WTC11 (cell line): ENCODE results near the gene ENTPD8. TPM values are rescaled to one million over a fixed set of nuclear protein-coding genes. Genes with fewer than 3 reads are reported as not detected.

Source experiments
- ATAC-seq: fragments of 200-7000 bp; cut with Tn5 transposase; 2 replicates; pipeline ENCODE4 v1.10.0; 2021; ENCODE audit warnings: mild to moderate bottlenecking, moderate library complexity
- CTCF ChIA-PET: fragments of 300-600 bp; sonication (Branson Sonifier 250); formaldehyde crosslinking; loops from one replicate; lab custom pipeline; 2021; ENCODE audit warnings: antibody characterized with exemption; lab: Charles Lee
- POLR2A ChIA-PET: fragments of 350-600 bp; sonication (Branson Sonifier 250); formaldehyde crosslinking; loops from one replicate; lab custom pipeline; 2021; ENCODE audit warnings: antibody characterized with exemption; lab: Charles Lee
- DNase-seq: peaks from one replicate; pipeline ENCODE4 v3.0.0; 2021; ENCODE audit warnings: low spot score
- H3K27ac Mint-ChIP-seq: 2 replicates; pipeline ENCODE4 v1.8.0; 2021; ENCODE audit warnings: mixed read lengths
- H3K27me3 Mint-ChIP-seq: 2 replicates; pipeline ENCODE4 v1.8.0; 2021; ENCODE audit warnings: low read depth, mild to moderate bottlenecking, moderate library complexity, mixed read lengths
- H3K36me3 Mint-ChIP-seq: 2 replicates; pipeline ENCODE4 v1.8.0; 2021; ENCODE audit warnings: mixed read lengths
- H3K4me1 Mint-ChIP-seq: 2 replicates; pipeline ENCODE4 v1.8.0; 2022; ENCODE audit warnings: mixed read lengths
- H3K4me3 Mint-ChIP-seq: 2 replicates; pipeline ENCODE4 v1.8.0; 2021; ENCODE audit warnings: mild to moderate bottlenecking, moderate library complexity, mixed read lengths
- H3K9me3 Mint-ChIP-seq: 2 replicates; pipeline ENCODE4 v1.8.0; 2021; ENCODE audit warnings: mixed read lengths
- CBFB ChIP-seq: sonication (generic); formaldehyde crosslinking; IDR thresholded peaks from 2 replicates; pipeline ENCODE4 v1.8.1; 2022; ENCODE audit warnings: mild to moderate bottlenecking, low read depth, missing genetic modification reagents
- CREB1 ChIP-seq: sonication (generic); formaldehyde crosslinking; IDR thresholded peaks from 2 replicates; pipeline ENCODE4 v1.8.0; 2023; ENCODE audit warnings: mild to moderate bottlenecking, missing genetic modification reagents
- ELF4 ChIP-seq: sonication (generic); formaldehyde crosslinking; IDR thresholded peaks from 2 replicates; pipeline ENCODE4 v1.8.1; 2022; ENCODE audit warnings: low read depth, mild to moderate bottlenecking, moderate library complexity, missing genetic modification reagents
- EMX1 ChIP-seq: fragments of 250-450 bp; sonication (Bioruptor Pico); IDR thresholded peaks from 2 replicates; pipeline ENCODE4 v1.8.0; 2021; ENCODE audit warnings: mild to moderate bottlenecking
- ESRRA ChIP-seq: sonication (generic); formaldehyde crosslinking; IDR thresholded peaks from 2 replicates; pipeline ENCODE4 v1.8.1; 2022; ENCODE audit warnings: mild to moderate bottlenecking, missing genetic modification reagents, borderline replicate concordance
- JAZF1 ChIP-seq: fragments of 250-450 bp; sonication (Bioruptor Pico); IDR thresholded peaks from 2 replicates; pipeline ENCODE4 v1.9.0; 2021; ENCODE audit warnings: moderate library complexity, mild to moderate bottlenecking, inconsistent platforms
- NFATC4 ChIP-seq: fragments of 250-450 bp; sonication (Bioruptor Pico); IDR thresholded peaks from 2 replicates; pipeline ENCODE4 v1.9.0; 2021; ENCODE audit warnings: mild to moderate bottlenecking
- NFE2L1 ChIP-seq: sonication (generic); formaldehyde crosslinking; IDR thresholded peaks from 2 replicates; pipeline ENCODE4 v1.8.1; 2023; ENCODE audit warnings: missing genetic modification reagents
- NR3C1 ChIP-seq: sonication (generic); formaldehyde crosslinking; conservative IDR thresholded peaks from 2 replicates; pipeline ENCODE4 v1.8.1; 2023; ENCODE audit warnings: low read depth, mild to moderate bottlenecking, missing genetic modification reagents
- TEAD1 ChIP-seq: sonication (generic); formaldehyde crosslinking; IDR thresholded peaks from 2 replicates; pipeline ENCODE4 v1.8.0; 2022; ENCODE audit warnings: mild to moderate bottlenecking, missing genetic modification reagents
- ZNF121 ChIP-seq: sonication (generic); formaldehyde crosslinking; IDR thresholded peaks from 2 replicates; pipeline ENCODE4 v1.8.0; 2023; ENCODE audit warnings: missing genetic modification reagents
- ZNF219 ChIP-seq: sonication (generic); formaldehyde crosslinking; IDR thresholded peaks from 2 replicates; pipeline ENCODE4 v1.8.0; 2023; ENCODE audit warnings: missing genetic modification reagents, mild to moderate bottlenecking, borderline replicate concordance
- ZNF317 ChIP-seq: sonication (generic); formaldehyde crosslinking; IDR thresholded peaks from 2 replicates; pipeline ENCODE4 v1.8.1; 2023; ENCODE audit warnings: low read depth, mild to moderate bottlenecking, moderate library complexity, missing genetic modification reagents, borderline replicate concordance
- ZNF671 ChIP-seq: fragments of 250-450 bp; sonication (Bioruptor Pico); IDR thresholded peaks from 2 replicates; pipeline ENCODE4 v1.8.0; 2021; ENCODE audit warnings: mild to moderate bottlenecking
- total RNA-seq: library from RNA; stranded (reverse); gene quantifications from 3 replicates; pipeline ENCODE4 v1.2.3, GENCODE V29; 2021
- TF ChIP-seq, protein P1 (sequence below): sonication (generic); formaldehyde crosslinking; IDR thresholded peaks from 2 replicates; pipeline ENCODE4 v1.8.0; 2022; ENCODE audit warnings: mild to moderate bottlenecking, missing genetic modification reagents
- TF ChIP-seq, protein P2 (sequence below): sonication (generic); formaldehyde crosslinking; IDR thresholded peaks from 2 replicates; pipeline ENCODE4 v1.8.0; 2023; ENCODE audit warnings: mild to moderate bottlenecking, missing genetic modification reagents
- TF ChIP-seq, protein P3 (sequence below): fragments of 250-450 bp; sonication (Bioruptor Pico); IDR thresholded peaks from 2 replicates; pipeline ENCODE4 v1.9.0; 2021; ENCODE audit warnings: mild to moderate bottlenecking
- TF ChIP-seq, protein P4 (sequence below): sonication (generic); formaldehyde crosslinking; IDR thresholded peaks from 2 replicates; pipeline ENCODE4 v1.8.0; 2023; ENCODE audit warnings: missing genetic modification reagents, mild to moderate bottlenecking, borderline replicate concordance
- TF ChIP-seq, protein P5 (sequence below): sonication (generic); formaldehyde crosslinking; IDR thresholded peaks from 2 replicates; pipeline ENCODE4 v1.8.1; 2023; ENCODE audit warnings: mild to moderate bottlenecking, missing genetic modification reagents, moderate library complexity

ENTPD8 gene
- total RNA-seq, 1 experiment from 2014 or later = 2.3 TPM

DNA sequence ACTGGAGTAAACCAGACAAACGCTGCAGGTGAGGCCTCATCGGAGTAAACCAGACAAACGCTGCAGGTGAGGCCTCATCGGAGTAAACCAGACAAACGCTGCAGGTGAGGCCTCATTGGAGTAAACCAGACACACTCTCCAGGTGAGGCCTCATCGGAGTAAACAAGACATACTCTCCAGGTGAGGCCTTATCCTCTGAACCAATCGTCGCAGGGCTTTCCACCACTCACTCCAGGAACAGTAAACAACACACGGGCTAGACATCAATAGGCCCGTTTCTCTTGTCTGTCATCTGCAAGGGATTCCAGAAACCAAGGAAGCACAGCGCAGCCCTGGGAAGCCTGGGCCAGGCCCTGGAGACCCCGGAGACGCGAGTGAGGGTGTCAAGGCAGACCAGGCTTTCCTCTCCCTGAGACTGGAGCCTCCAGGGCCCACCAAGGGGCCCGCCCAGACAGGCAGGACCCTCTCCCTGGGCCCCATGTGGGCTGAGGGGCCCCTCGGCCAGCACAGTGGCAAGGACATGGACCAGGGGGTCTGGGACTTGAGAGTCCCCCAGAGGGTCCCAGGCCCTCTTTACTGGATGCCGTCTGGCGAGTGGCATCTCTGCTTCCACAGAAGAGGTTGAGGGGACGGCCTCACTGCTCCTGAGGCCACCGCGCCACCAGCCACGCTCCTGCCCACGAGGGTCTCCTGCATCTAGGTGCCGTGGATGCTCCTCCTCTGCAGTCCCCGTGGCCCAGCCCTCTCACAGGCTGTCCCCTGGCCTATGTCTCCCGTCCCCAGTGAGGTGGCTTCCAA is 44.4 kb upstream of the ENTPD8 start:
- ATAC-seq = no peak
- Mint-ChIP-seq H3K4me1 (no peaks in the 10 kb centered on the region), H3K27me3 (no peaks in the 10 kb centered on the region), H3K27ac (no peak overlapping the region), H3K4me3 (no peak overlapping the region), H3K9me3 (no peaks in the 10 kb centered on the region), H3K36me3 (no peaks in the 10 kb centered on the region)
- TF ChIP-seq JAZF1 (no peak), ESRRA (CRISPR knock-in tag) (no peak), ZNF219 (CRISPR knock-in tag) (no peak), ELF4 (no peak), ZNF671 (CRISPR knock-in tag) (no peak), TEAD1 (no peak), CBFB (no peak), CREB1 (CRISPR knock-in tag) (no peak), ZNF317 (no peak), NFATC4 (no peak), NR3C1 (CRISPR knock-in tag) (no peak), EMX1 (CRISPR knock-in tag) (no peak), NFE2L1 (CRISPR knock-in tag) (no peak), ZNF121 (CRISPR knock-in tag) (no peak)
- TF ChIP-seq, protein P1, sequence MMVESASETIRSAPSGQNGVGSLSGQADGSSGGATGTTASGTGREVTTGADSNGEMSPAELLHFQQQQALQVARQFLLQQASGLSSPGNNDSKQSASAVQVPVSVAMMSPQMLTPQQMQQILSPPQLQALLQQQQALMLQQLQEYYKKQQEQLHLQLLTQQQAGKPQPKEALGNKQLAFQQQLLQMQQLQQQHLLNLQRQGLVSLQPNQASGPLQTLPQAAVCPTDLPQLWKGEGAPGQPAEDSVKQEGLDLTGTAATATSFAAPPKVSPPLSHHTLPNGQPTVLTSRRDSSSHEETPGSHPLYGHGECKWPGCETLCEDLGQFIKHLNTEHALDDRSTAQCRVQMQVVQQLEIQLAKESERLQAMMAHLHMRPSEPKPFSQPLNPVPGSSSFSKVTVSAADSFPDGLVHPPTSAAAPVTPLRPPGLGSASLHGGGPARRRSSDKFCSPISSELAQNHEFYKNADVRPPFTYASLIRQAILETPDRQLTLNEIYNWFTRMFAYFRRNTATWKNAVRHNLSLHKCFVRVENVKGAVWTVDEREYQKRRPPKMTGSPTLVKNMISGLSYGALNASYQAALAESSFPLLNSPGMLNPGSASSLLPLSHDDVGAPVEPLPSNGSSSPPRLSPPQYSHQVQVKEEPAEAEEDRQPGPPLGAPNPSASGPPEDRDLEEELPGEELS = no peak
- TF ChIP-seq, protein P2, sequence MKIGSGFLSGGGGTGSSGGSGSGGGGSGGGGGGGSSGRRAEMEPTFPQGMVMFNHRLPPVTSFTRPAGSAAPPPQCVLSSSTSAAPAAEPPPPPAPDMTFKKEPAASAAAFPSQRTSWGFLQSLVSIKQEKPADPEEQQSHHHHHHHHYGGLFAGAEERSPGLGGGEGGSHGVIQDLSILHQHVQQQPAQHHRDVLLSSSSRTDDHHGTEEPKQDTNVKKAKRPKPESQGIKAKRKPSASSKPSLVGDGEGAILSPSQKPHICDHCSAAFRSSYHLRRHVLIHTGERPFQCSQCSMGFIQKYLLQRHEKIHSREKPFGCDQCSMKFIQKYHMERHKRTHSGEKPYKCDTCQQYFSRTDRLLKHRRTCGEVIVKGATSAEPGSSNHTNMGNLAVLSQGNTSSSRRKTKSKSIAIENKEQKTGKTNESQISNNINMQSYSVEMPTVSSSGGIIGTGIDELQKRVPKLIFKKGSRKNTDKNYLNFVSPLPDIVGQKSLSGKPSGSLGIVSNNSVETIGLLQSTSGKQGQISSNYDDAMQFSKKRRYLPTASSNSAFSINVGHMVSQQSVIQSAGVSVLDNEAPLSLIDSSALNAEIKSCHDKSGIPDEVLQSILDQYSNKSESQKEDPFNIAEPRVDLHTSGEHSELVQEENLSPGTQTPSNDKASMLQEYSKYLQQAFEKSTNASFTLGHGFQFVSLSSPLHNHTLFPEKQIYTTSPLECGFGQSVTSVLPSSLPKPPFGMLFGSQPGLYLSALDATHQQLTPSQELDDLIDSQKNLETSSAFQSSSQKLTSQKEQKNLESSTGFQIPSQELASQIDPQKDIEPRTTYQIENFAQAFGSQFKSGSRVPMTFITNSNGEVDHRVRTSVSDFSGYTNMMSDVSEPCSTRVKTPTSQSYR (CRISPR knock-in tag) = no peak
- TF ChIP-seq, protein P3, sequence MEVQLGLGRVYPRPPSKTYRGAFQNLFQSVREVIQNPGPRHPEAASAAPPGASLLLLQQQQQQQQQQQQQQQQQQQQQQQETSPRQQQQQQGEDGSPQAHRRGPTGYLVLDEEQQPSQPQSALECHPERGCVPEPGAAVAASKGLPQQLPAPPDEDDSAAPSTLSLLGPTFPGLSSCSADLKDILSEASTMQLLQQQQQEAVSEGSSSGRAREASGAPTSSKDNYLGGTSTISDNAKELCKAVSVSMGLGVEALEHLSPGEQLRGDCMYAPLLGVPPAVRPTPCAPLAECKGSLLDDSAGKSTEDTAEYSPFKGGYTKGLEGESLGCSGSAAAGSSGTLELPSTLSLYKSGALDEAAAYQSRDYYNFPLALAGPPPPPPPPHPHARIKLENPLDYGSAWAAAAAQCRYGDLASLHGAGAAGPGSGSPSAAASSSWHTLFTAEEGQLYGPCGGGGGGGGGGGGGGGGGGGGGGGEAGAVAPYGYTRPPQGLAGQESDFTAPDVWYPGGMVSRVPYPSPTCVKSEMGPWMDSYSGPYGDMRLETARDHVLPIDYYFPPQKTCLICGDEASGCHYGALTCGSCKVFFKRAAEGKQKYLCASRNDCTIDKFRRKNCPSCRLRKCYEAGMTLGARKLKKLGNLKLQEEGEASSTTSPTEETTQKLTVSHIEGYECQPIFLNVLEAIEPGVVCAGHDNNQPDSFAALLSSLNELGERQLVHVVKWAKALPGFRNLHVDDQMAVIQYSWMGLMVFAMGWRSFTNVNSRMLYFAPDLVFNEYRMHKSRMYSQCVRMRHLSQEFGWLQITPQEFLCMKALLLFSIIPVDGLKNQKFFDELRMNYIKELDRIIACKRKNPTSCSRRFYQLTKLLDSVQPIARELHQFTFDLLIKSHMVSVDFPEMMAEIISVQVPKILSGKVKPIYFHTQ = no peak
- TF ChIP-seq, protein P4, sequence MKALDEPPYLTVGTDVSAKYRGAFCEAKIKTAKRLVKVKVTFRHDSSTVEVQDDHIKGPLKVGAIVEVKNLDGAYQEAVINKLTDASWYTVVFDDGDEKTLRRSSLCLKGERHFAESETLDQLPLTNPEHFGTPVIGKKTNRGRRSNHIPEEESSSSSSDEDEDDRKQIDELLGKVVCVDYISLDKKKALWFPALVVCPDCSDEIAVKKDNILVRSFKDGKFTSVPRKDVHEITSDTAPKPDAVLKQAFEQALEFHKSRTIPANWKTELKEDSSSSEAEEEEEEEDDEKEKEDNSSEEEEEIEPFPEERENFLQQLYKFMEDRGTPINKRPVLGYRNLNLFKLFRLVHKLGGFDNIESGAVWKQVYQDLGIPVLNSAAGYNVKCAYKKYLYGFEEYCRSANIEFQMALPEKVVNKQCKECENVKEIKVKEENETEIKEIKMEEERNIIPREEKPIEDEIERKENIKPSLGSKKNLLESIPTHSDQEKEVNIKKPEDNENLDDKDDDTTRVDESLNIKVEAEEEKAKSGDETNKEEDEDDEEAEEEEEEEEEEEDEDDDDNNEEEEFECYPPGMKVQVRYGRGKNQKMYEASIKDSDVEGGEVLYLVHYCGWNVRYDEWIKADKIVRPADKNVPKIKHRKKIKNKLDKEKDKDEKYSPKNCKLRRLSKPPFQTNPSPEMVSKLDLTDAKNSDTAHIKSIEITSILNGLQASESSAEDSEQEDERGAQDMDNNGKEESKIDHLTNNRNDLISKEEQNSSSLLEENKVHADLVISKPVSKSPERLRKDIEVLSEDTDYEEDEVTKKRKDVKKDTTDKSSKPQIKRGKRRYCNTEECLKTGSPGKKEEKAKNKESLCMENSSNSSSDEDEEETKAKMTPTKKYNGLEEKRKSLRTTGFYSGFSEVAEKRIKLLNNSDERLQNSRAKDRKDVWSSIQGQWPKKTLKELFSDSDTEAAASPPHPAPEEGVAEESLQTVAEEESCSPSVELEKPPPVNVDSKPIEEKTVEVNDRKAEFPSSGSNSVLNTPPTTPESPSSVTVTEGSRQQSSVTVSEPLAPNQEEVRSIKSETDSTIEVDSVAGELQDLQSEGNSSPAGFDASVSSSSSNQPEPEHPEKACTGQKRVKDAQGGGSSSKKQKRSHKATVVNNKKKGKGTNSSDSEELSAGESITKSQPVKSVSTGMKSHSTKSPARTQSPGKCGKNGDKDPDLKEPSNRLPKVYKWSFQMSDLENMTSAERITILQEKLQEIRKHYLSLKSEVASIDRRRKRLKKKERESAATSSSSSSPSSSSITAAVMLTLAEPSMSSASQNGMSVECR (CRISPR knock-in tag) = no peak
- TF ChIP-seq, protein P5, sequence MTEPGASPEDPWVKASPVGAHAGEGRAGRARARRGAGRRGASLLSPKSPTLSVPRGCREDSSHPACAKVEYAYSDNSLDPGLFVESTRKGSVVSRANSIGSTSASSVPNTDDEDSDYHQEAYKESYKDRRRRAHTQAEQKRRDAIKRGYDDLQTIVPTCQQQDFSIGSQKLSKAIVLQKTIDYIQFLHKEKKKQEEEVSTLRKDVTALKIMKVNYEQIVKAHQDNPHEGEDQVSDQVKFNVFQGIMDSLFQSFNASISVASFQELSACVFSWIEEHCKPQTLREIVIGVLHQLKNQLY = no peak
- ChIA-PET CTCF (no interaction called here), POLR2A (no interaction called here)
- no peak for DNase-seq
